Brain microvascular endothelial cell (primary cell): ENCODE measurements around the gene TAF6.

Experiments used
- DNase-seq: peaks from one replicate; pipeline ENCODE4 v3.0.0-alpha.2; 2020
- H3K27ac ChIP-seq: fragments of 250-450 bp; sonication (Bioruptor Pico); 2 replicates; pipeline ENCODE4 v1.5.1; 2020; ENCODE audit warnings: mild to moderate bottlenecking, moderate library complexity
- H3K27me3 ChIP-seq: fragments of 250-450 bp; sonication (Bioruptor Pico); replicated peaks from 2 replicates; pipeline ENCODE4 v1.5.1; 2020; ENCODE audit warnings: mild to moderate bottlenecking
- H3K36me3 ChIP-seq: fragments of 250-450 bp; sonication (Bioruptor Pico); replicated peaks from 2 replicates; pipeline ENCODE4 v1.5.1; 2020; ENCODE audit warnings: mild to moderate bottlenecking
- H3K4me3 ChIP-seq: 2 replicates; pipeline ENCODE4 v1.5.1; 2011; ENCODE audit warnings: low read depth, mild to moderate bottlenecking, control low read depth, low read length, moderate library complexity
- in situ Hi-C: cut with HindIII; loops from 2 replicates; pipeline ENCODE4 v1.10.0; 2017; ENCODE audit warnings: low sequenced_read_pairs, low pct_ligation_motif_present
- TF ChIP-seq, protein P1 (sequence below): IDR thresholded peaks from 2 replicates; pipeline ENCODE4 v1.5.1; 2011; ENCODE audit warnings: low read depth, mild to moderate bottlenecking, moderate library complexity, low read length, control low read depth, inconsistent platforms; ENCODE audit errors: missing control alignments

TAF6 gene

DNA sequence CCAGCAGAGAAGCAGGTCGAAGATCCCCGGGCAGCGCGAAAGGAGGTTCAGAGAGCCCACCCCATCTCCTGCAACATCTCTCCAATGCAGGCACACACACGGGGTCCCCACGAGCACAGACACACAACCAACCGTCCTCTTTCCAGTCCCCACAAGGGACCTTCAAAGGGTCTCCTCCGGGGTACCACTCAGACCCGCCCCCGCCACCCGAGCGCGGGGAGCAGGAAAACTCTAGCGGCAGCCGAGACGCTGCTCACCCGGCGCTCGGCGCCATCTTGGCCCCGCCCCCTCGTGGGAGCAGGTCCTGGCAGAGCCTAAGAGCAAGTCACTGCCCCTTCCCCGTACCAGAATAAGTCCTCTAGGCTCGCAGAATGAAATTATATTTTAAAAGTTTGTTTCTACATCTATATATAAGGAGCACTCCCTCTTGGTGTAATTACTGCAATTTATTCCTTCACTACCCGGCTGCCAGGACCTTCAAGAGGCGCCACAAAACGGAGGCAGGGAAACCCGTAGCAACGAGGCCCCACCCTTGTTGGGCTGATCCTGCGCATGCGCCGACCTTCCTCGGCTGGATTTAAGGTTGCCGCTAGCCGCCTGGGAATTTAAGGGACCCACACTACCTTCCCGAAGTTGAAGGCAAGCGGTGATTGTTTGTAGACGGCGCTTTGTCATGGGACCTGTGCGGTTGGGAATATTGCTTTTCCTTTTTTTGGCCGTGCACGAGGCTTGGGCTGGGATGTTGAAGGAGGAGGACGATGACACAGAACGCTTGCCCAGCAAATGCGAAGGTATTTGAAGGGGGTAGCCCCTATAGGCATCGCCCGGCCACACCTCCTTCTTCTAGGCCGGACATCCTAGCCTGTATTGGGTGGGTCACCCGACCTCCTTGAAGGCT is at the start of gene TAF6, which contains the start of gene CNPY4:
Gene TAF6, minus strand, starts transcription at position 287 of the 898 bp plus-strand sequence. CDS start 5,149 bp downstream, outside the sequence.
Gene CNPY4, plus strand, starts transcription at position 563 of the 898 bp plus-strand sequence. Its CDS starts 111 bp downstream, at position 674.
- Histone ChIP-seq H3K27me3 (no peaks in the 10 kb centered on the region), H3K36me3 (no peaks in the 10 kb centered on the region), H3K27ac (peak within 1 kb of the TSS; percentile 98), H3K4me3 (peak within 1 kb of the TSS; percentile 91)
- in situ Hi-C loops: no loop called here
- DNase-seq: peak; percentile 92
- TF ChIP-seq, protein P1, sequence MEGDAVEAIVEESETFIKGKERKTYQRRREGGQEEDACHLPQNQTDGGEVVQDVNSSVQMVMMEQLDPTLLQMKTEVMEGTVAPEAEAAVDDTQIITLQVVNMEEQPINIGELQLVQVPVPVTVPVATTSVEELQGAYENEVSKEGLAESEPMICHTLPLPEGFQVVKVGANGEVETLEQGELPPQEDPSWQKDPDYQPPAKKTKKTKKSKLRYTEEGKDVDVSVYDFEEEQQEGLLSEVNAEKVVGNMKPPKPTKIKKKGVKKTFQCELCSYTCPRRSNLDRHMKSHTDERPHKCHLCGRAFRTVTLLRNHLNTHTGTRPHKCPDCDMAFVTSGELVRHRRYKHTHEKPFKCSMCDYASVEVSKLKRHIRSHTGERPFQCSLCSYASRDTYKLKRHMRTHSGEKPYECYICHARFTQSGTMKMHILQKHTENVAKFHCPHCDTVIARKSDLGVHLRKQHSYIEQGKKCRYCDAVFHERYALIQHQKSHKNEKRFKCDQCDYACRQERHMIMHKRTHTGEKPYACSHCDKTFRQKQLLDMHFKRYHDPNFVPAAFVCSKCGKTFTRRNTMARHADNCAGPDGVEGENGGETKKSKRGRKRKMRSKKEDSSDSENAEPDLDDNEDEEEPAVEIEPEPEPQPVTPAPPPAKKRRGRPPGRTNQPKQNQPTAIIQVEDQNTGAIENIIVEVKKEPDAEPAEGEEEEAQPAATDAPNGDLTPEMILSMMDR: no peak

DNA sequence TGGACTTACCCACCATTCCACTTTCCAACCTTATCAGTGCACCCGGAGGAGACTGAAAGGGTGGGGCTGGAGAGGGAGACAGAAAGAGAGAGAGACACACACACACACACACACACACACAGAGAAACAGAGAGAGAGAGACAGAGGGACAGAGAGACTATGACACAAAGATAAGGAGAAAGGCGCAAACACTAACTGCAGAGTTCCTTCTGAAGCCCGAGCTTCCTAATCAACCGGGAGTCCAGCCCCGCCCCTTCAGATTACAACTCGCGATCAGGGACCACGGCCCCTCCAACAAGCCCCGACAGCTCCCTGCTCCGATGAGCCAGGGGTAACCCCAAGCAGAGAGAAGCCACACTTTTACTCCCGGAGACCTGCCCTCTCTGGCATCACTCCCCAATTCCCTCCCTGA is 48.8 kb upstream of the TAF6 start:
- peak overlapping the region; percentile 54 for H3K4me3 ChIP-seq
- peaks cover 4% of the 10 kb centered on the region for H3K27me3 ChIP-seq
- no peaks in the 10 kb centered on the region for H3K36me3 ChIP-seq
- no peak overlapping the region for H3K27ac ChIP-seq
- in situ Hi-C loops: no loop called here
- TF ChIP-seq, protein P1: no peak
- DNase-seq: no peak

DNA sequence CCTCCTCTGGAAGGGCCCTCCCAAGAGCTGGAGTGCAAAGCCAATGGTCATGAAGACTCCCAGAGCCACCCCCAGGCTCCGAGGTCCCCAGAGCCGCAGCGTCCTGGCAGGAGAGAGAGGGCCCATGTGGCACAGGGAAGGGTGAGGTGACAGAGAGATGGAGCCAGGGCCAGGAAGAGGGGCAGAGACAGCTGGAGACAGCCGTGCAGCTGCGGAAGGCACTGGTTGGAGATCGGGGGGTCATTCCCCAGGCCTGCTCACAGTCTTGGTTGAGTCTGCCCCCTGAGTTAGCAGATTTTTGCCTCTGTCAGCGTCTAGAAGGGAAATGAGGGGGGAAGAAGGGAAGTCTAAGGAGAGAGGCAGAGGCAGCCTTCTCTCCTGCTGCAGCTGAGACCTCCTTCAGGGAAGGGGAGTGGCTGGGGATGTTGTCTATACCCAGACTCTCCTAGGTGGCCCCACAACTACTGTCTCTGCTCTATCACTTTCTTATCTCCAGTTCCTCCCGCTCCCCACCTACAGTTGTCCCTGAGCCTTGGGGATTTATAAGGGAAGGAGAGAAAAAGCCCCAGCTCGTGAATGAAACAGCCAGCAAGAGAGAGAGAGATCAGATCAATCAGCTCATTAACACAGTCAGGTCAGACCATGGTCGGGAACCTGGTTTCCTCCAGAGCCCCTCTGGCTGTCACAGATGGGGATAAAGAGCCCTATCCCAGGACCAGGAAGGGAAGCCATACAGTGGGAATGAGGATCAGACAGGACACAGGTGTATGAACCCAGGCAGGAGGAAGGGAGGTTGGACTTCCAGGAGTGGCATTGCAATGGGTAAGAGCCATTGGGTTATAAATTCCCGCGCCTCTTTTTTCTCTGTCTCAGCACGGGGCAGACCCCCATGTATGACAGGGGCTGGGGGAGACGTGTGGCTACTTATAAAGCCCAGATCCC is 48.1 kb upstream of the TAF6 start:
- Histone ChIP-seq H3K36me3 (no peaks in the 10 kb centered on the region), H3K4me3 (no peak overlapping the region), H3K27ac (no peak overlapping the region), H3K27me3 (peaks cover 4% of the 10 kb centered on the region)
- in situ Hi-C loops: no loop called here
- TF ChIP-seq, protein P1: no peak
- no peak for DNase-seq

DNA sequence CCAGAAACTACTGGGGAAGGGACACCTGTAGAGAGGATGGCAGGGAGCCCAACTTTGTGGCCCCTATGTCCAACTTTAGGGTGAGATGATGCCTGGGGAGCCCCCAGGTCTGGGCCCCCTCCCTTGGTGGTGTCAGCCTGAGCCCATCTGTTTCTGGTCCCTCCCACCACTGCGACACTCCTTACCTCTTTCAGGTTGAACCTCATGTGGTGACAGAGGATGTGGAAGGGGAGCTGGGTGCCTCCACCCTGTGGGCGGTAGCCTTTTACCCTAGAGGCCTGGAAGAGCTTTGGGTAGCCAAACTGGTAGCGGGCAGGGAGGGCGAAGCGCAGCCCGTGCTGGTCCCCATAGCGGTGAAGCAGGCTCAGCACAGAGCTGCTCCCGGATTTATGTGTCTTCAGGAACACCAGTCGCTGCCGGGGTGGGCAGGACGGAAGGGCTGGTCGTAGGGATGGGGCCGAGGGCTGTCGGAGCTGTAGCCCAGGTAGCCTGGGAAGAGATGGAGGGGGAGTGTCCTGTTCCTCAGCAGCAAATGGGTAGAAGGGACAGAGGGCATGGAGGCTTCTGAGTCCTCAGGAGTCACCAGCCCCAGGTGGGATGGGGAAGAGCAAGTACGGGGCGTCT is 47.3 kb upstream of the TAF6 start:
- DNase-seq: no peak
- in situ Hi-C loops: no loop called here
- Histone ChIP-seq H3K4me3 (no peak overlapping the region), H3K36me3 (no peaks in the 10 kb centered on the region), H3K27ac (no peak overlapping the region), H3K27me3 (peaks cover 4% of the 10 kb centered on the region)
- TF ChIP-seq, protein P1: no peak

DNA sequence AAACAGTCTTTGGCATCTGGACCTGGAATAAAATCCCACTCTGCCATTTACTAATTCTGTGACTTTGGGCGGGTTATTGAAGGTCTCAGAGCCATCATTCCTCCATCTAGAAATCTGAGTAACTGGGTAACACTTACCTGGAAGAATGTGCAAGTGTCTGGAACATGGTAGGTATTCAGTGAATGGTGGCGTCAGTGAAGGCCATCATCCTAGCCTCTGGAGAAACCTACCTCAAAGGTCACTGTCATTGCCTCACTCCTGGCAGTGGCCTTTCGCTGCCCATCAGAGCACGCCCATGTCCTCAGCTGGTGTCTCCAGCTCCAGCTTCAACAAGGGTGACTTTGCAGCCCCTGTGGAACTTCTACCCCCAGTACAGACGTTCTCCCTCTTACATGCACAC is 44.7 kb upstream of the TAF6 start:
- Histone ChIP-seq H3K27me3 (peaks cover 4% of the 10 kb centered on the region), H3K36me3 (no peaks in the 10 kb centered on the region), H3K27ac (no peak overlapping the region), H3K4me3 (no peak overlapping the region)
- DNase-seq: no peak
- in situ Hi-C loops: no loop called here
- TF ChIP-seq, protein P1: no peak
